Effector memory CD8-positive, alpha-beta T cell (primary cell): ENCODE measurements around the gene TRAPPC3.

Experiments
- ATAC-seq: fragments of 150-1000 bp; cut with Tn5 transposase; replicated peaks from 2 replicates; pipeline ENCODE4 v1.10.0; 2021; ENCODE audit warnings: mild to moderate bottlenecking, moderate library complexity
- DNase-seq, 3 experiments: peaks; one replicate each; pipeline ENCODE4 v3.0.0; 2021
- H3K27ac Mint-ChIP-seq, 2 donors: one replicate each; pipeline ENCODE4 v1.8.0; 2022; ENCODE audit warnings: mild to moderate bottlenecking in 2 of 2, mixed read lengths in 2 of 2, moderate library complexity in 2 of 2
- H3K27me3 Mint-ChIP-seq, 2 donors: one replicate each; pipeline ENCODE4 v1.8.0; 2022; ENCODE audit warnings: mixed read lengths in 2 of 2
- H3K36me3 Mint-ChIP-seq: one replicate; pipeline ENCODE4 v1.8.0; 2022; ENCODE audit warnings: mild to moderate bottlenecking, moderate library complexity, mixed read lengths; ENCODE audit not compliant: insufficient read depth
- H3K4me1 Mint-ChIP-seq, 2 donors: one replicate each; pipeline ENCODE4 v1.8.0; 2022; ENCODE audit warnings: low read depth in 2 of 2, mixed read lengths in 2 of 2
- H3K4me3 Mint-ChIP-seq, 2 donors: one replicate each; pipeline ENCODE4 v1.8.0; 2022; ENCODE audit warnings: mild to moderate bottlenecking in 2 of 2, mixed read lengths in 2 of 2, moderate library complexity in 2 of 2
- H3K9me3 Mint-ChIP-seq, 2 donors: one replicate each; pipeline ENCODE4 v1.8.0; 2022; ENCODE audit warnings: mixed read lengths in 2 of 2

The TRAPPC3 gene

DNA sequence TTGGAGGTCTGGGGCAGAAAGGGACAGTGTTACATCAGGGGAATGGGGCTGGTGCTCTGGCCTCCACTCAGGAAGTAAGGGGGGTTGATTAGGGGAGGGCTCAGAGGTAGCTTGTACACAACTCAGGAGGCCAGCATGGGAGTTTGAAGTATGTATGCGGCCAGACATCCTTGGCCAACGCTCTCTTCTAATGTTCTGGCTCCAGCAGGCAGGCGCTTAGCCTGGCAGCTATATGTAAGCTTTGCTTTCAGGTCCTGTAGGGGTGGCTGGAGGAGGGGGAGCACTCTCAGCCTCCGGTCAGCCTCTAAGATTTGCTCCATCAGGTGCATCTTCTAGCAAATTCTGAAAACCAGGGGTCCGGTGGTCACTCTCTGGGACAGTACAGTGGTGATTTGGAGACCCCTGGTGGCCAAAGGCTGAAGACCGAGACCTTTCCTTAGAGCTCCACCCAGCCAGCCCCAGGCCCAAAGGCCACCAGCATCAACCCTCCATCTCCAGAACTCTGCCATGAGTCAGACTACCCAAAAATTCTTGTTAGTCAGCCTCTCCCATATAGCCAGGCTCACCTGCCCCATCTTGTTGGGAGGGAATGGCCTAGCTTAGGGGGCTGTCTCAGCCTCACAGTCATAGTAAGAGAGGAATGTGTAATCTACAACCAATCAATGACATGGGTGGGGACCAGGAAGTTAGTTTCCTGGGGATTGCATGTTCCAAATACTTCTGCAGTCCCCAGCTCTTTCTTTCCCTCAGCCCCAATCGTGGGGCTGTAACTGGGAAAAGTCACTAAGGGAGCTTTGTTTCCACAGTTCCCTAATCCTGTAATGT is 14.6 kb downstream of the TRAPPC3 start:
- Mint-ChIP-seq H3K4me1 (no peaks in the 10 kb centered on the region), H3K36me3 (peaks cover 21% of the 10 kb centered on the region), H3K27me3 (no peaks in the 10 kb centered on the region), H3K27ac (peak overlapping the region in 1 of 2 donors; percentile 69), H3K4me3 (no peak overlapping the region), H3K9me3 (no peaks in the 10 kb centered on the region)
- DNase-seq (no peak), ATAC-seq (no peak)

DNA sequence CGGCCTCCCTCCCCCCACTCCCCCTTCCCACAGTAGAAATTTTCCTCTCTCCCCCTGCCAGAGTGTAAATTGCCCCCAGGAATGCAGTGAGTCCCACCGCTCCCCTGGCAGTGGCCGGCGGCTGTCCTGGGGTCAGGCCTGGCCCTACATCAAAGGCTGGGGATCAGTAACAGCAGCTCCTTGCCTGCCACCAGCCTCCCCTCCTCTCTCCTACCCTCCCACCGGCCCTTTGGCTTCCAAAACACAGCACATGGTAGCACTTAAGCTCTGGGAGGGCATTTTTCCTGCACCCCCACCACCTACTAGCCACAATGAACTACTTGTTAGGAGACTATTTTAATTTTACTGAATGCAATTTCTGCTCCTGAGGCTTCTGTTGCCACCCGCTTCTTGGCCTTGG is 15.3 kb downstream of the TRAPPC3 start:
- Mint-ChIP-seq H3K4me3 (no peak overlapping the region), H3K4me1 (no peaks in the 10 kb centered on the region), H3K9me3 (no peaks in the 10 kb centered on the region), H3K27ac (no peak overlapping the region), H3K36me3 (peaks cover 16% of the 10 kb centered on the region), H3K27me3 (no peaks in the 10 kb centered on the region)
- DNase-seq (no peak), ATAC-seq (no peak)

GRCh38 chr1:36133484-36133883 is 15.8 kb downstream of the TRAPPC3 start:
- ATAC-seq (no peak), DNase-seq (no peak)
- Mint-ChIP-seq H3K27ac (no peak overlapping the region), H3K27me3 (no peaks in the 10 kb centered on the region), H3K4me3 (no peak overlapping the region), H3K36me3 (peaks cover 10% of the 10 kb centered on the region), H3K9me3 (no peaks in the 10 kb centered on the region), H3K4me1 (no peaks in the 10 kb centered on the region)

- H3K36me3 Mint-ChIP-seq = peaks cover 6% of the 10 kb centered on the region
- no peaks in the 10 kb centered on the region for H3K9me3 Mint-ChIP-seq
- DNase-seq (no peak), ATAC-seq (no peak)
- no peaks in the 10 kb centered on the region for H3K27me3 Mint-ChIP-seq
- no peak overlapping the region for H3K4me3 Mint-ChIP-seq
- no peak overlapping the region for H3K27ac Mint-ChIP-seq
- no peaks in the 10 kb centered on the region for H3K4me1 Mint-ChIP-seq
Observed at GRCh38 chr1:36132029-36132428, 17.3 kb downstream of the TRAPPC3 start.

DNA sequence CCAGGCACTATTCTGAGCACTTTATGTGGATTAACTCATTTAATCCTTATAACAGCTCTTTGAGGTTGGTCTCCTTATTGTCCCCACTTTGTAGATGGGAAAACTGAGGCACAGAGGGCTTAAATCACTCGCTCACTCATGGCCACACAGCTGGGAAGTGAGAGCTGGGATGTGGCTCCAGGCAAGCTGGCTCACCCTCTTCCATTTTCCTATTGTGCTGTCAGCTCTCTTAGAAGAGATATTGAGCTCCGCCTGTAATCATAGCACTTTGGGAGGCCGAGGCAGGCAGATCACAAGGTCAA is 20.4 kb downstream of the TRAPPC3 start:
- H3K4me1 Mint-ChIP-seq = peaks cover 10 to 13% of the 10 kb centered on the region in 2 donors
- peaks cover 2% of the 10 kb centered on the region for H3K36me3 Mint-ChIP-seq
- no peak overlapping the region for H3K27ac Mint-ChIP-seq
- peaks cover 22 to 28% of the 10 kb centered on the region in 2 donors for H3K27me3 Mint-ChIP-seq
- DNase-seq = no peak
- no peaks in the 10 kb centered on the region for H3K9me3 Mint-ChIP-seq
- no peak overlapping the region for H3K4me3 Mint-ChIP-seq
- ATAC-seq = no peak

DNA sequence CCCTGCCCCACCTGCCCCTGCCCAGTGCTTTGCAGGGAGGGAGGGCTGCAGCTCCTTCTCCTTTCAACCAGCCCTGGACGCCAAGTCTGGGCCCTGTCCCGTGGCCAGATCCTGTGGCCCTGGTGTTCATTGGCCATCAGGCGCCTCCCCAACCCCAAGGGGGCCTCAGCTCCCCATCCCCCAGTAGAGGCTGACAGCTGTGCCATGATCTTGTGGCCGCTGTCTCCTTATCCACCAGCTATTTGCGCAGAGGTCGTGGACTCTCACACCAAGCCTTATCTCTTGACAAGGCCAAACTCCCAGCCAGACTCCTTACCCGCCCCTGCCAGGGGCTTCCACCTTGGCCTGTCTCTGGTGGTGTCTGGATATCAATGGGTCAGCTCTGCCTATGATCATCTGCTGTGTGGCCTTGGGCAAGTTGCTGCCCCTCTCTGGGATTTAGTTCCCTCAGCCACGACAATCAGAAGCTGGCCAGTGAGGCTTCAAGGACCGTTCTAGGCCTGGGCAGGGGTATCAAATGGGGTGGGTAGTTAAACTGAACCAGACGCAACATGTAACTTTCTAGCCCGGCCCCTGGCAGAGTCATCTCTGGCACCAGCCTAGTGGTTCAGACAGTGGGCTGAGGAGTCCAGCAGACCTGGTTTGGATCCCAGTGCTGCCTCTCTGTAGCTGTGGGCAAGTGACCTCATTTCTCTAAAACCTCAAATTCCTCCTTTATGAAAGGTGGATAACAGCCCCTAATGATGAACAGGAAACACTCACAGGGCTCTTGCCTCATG is 21.0 kb downstream of the TRAPPC3 start:
- H3K27me3 Mint-ChIP-seq = peaks cover 28 to 34% of the 10 kb centered on the region in 2 donors
- H3K27ac Mint-ChIP-seq = peak overlapping the region in 1 of 2 donors; percentile 18
- peaks cover 2% of the 10 kb centered on the region for H3K36me3 Mint-ChIP-seq
- DNase-seq (no peak), ATAC-seq (no peak)
- H3K4me3 Mint-ChIP-seq = no peak overlapping the region
- H3K4me1 Mint-ChIP-seq = peaks cover 12 to 16% of the 10 kb centered on the region in 2 donors
- H3K9me3 Mint-ChIP-seq = no peaks in the 10 kb centered on the region

- ATAC-seq = no peak
- Mint-ChIP-seq H3K36me3 (peaks cover 2% of the 10 kb centered on the region), H3K4me1 (peaks cover 16 to 17% of the 10 kb centered on the region in 2 donors), H3K4me3 (no peak overlapping the region), H3K27ac (no peak overlapping the region), H3K9me3 (no peaks in the 10 kb centered on the region), H3K27me3 (peaks cover 42 to 47% of the 10 kb centered on the region in 2 donors)
- no peak for DNase-seq
Observed at GRCh38 chr1:36126797-36127500, 22.3 kb downstream of the TRAPPC3 start.

DNA sequence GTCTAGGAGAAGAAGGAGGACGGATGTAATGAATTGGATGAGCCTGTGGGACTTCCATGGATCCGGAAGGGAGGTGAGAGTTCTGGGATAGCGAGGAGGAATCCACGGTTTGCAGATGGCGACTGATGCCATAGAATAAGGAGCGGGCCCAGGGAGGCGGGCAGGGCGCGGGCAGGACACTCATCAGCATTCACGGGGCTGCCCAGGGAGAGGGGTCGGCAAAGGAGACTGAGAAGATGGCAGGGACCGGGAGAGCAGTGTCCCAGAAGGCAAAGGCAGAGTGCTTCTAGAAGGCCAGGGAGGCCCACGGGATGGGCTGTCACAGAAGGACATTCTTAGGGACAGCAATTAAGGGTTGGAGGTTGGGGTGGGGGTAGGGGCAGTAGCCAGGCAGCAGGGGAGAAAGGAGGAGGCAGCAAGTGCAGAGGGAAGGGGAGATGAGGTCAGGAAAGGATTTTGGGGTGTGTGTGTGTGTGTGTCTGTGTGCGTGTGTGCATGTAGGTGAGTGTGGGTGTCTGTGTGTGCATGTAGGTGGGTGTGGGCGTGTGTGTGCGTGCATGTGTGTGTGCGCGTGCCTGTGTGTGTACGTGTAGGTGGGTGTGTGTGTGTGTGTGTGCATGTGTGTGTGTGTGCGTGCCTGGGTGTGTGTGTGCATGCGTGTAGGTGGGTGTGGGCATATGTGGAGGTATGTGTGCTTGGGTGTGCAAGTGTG is 23.1 kb downstream of the TRAPPC3 start:
- Mint-ChIP-seq H3K27ac (no peak overlapping the region), H3K36me3 (peaks cover 2% of the 10 kb centered on the region), H3K9me3 (no peaks in the 10 kb centered on the region), H3K4me3 (peak overlapping the region; percentile 48 to 52), H3K4me1 (peaks cover 16 to 17% of the 10 kb centered on the region in 2 donors), H3K27me3 (peaks cover 48 to 55% of the 10 kb centered on the region in 2 donors)
- ATAC-seq (no peak), DNase-seq (no peak)

DNA sequence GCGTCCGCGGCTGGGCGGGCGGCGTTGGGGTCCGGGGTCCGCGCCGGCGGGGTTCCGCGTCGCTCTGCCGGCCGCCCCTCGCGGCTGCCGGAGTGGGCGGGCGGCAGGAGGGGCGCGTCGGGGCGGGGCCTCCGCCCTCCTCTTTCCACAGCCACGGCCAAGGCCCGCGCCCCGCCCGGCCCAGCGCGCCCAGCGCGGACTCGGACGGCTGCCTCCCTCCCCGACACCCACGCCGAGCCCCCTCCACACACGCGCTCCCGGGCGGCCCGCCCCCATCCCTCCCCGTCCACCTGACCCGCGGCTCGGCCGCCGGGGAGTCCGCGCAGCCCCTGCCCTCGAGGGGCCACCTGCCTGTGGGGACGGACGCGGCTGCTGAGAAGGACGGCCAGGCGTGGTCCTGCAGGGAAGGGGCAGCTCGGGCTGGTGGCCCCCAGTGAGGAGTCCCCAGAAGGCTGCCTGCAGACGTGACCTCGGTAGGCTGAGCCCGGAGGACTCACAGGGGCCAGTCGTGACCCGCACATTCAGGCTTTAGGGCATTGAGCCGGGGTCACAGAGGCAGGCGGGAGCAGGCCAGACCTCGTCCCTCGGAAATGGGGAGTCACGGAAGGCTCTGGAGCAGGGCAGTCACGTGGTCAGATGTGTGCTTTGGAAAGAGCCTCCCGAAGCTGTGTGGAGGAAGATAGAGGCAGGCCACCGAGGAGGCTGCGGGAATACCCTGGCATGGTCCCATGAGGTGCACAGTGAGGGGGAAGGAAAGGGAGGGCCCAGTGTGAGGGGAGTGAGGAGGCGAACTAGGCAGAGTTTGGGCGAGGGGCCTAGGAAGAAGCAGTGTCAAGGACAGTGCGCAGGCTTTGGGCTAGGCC is 23.9 kb downstream of the TRAPPC3 start, which contains the start of gene COL8A2:
Gene COL8A2 (minus strand): TSS at position 94 of the 863 bp plus-strand sequence. CDS start 24,980 bp downstream, outside the sequence.
- Mint-ChIP-seq H3K27me3 (peaks cover 48 to 56% of the 10 kb centered on the region in 2 donors), H3K9me3 (no peaks in the 10 kb centered on the region), H3K27ac (no peak within 1 kb of the TSS), H3K4me1 (peaks cover 16 to 17% of the 10 kb centered on the region in 2 donors), H3K4me3 (peak within 1 kb of the TSS; percentile 70 to 72), H3K36me3 (peaks cover 2% of the 10 kb centered on the region)
- DNase-seq (no peak), ATAC-seq (peak; percentile 51)

- H3K4me3 Mint-ChIP-seq = peak overlapping the region; percentile 70 to 72
- peaks cover 16 to 17% of the 10 kb centered on the region in 2 donors for H3K4me1 Mint-ChIP-seq
- H3K9me3 Mint-ChIP-seq = no peaks in the 10 kb centered on the region
- peaks cover 55 to 63% of the 10 kb centered on the region in 2 donors for H3K27me3 Mint-ChIP-seq
- DNase-seq (no peak), ATAC-seq (no peak)
- H3K27ac Mint-ChIP-seq = no peak overlapping the region
- H3K36me3 Mint-ChIP-seq = peaks cover 2% of the 10 kb centered on the region
Observed at GRCh38 chr1:36124404-36125128, 24.7 kb downstream of the TRAPPC3 start.

- Mint-ChIP-seq H3K4me1 (peaks cover 16 to 17% of the 10 kb centered on the region in 2 donors), H3K9me3 (no peaks in the 10 kb centered on the region), H3K27me3 (peaks cover 55 to 69% of the 10 kb centered on the region in 2 donors), H3K27ac (no peak overlapping the region), H3K36me3 (peaks cover 2% of the 10 kb centered on the region), H3K4me3 (peak overlapping the region in 1 of 2 donors; percentile 3)
- DNase-seq (no peak), ATAC-seq (peak; percentile 59)
Observed at GRCh38 chr1:36123356-36123755, 25.9 kb downstream of the TRAPPC3 start.
